Measurements from ENCODE around the gene CHN2.

Gene CHN2

DNA sequence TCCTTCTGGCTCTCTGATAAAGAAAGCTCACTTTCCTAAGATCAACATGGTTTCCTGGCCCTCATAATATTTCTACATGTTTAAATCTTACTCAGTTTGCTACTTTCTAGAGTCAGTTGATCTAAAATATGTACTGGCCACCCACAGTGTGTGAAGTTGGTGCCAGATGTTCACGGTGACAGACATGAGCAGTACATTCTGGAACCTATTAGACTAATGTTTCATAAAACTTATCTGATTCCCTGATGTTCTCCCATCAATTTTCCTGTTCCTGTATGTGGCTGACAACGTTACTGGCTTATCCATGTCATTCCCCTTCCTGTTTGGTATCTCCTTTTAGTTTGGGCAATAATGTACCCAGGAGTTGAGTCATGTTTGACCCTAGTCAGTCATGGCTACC, 34.5 kb upstream of the CHN2 start:
- H3K9me3 ChIP-seq, result no peaks in the 10 kb centered on the region
- no peak for DNase-seq
- intact Hi-C loops (cut with DNase I; ENCODE audit: low total_unique reads), result no loop called here
- H3K36me3 ChIP-seq, result no peaks in the 10 kb centered on the region
- no peak overlapping the region for H3K27ac ChIP-seq
- H3K27me3 ChIP-seq, result peaks cover 0 to 9% of the 10 kb centered on the region in 2 donors
- no peaks in the 10 kb centered on the region for H3K4me1 ChIP-seq
- TF ChIP-seq, protein P1, sequence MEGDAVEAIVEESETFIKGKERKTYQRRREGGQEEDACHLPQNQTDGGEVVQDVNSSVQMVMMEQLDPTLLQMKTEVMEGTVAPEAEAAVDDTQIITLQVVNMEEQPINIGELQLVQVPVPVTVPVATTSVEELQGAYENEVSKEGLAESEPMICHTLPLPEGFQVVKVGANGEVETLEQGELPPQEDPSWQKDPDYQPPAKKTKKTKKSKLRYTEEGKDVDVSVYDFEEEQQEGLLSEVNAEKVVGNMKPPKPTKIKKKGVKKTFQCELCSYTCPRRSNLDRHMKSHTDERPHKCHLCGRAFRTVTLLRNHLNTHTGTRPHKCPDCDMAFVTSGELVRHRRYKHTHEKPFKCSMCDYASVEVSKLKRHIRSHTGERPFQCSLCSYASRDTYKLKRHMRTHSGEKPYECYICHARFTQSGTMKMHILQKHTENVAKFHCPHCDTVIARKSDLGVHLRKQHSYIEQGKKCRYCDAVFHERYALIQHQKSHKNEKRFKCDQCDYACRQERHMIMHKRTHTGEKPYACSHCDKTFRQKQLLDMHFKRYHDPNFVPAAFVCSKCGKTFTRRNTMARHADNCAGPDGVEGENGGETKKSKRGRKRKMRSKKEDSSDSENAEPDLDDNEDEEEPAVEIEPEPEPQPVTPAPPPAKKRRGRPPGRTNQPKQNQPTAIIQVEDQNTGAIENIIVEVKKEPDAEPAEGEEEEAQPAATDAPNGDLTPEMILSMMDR (IDR thresholded peaks at IDR 0.05), result no peak
- no peak overlapping the region for H3K4me3 ChIP-seq

DNA sequence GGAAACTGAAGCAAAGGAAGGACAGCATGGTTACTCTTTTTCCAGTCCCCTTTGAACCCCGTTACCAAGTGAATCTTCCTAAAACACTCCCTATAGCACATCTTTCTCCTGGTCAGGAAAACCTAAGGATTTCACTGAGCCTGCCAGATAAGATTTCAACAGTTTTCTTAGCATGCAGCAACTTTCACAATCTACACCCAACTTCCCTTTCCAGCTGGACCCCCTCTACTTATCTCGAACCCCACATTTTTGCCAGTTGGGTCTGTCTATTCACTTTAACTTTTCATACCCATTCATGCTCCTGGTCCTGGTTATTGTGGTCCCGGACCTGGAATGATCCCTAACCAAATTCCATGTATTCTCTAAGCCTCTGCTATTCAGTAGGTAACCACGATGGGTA, 33.3 kb upstream of the CHN2 start:
- H3K9me3 ChIP-seq, result no peaks in the 10 kb centered on the region
- H3K4me1 ChIP-seq, result no peaks in the 10 kb centered on the region
- DNase-seq, result no peak
- H3K36me3 ChIP-seq, result no peaks in the 10 kb centered on the region
- peaks cover 0 to 9% of the 10 kb centered on the region in 2 donors for H3K27me3 ChIP-seq
- TF ChIP-seq, protein P1 (IDR thresholded peaks at IDR 0.05), result no peak
- no peak overlapping the region for H3K27ac ChIP-seq
- H3K4me3 ChIP-seq, result no peak overlapping the region
- intact Hi-C loops (cut with DNase I; ENCODE audit: low total_unique reads), result no loop called here

DNA sequence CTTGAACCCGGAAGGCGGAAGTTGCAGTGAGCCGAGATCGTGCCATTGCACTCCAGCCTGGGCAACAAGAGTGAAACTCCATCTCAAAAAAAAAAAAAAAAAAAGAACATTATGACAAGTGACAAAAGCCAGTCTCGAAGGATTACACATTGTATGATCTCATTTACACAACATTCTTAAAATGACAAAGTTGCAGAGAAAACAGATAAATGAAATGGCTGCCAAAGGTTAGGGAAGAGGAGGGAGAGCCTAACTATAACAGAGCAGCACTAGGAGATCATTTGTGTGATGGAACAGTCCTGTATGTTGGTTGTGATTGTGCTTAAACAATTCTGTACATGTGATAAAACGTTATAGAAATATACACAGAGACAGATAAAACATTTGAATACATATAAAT, 32.0 kb upstream of the CHN2 start:
- H3K4me3 ChIP-seq, result no peak overlapping the region
- H3K27ac ChIP-seq, result no peak overlapping the region
- H3K36me3 ChIP-seq, result no peaks in the 10 kb centered on the region
- H3K9me3 ChIP-seq, result no peaks in the 10 kb centered on the region
- intact Hi-C loops (cut with DNase I; ENCODE audit: low total_unique reads), result no loop called here
- peaks cover 0 to 9% of the 10 kb centered on the region in 2 donors for H3K27me3 ChIP-seq
- TF ChIP-seq, protein P1 (IDR thresholded peaks at IDR 0.05), result no peak
- DNase-seq, result no peak
- no peaks in the 10 kb centered on the region for H3K4me1 ChIP-seq

DNA sequence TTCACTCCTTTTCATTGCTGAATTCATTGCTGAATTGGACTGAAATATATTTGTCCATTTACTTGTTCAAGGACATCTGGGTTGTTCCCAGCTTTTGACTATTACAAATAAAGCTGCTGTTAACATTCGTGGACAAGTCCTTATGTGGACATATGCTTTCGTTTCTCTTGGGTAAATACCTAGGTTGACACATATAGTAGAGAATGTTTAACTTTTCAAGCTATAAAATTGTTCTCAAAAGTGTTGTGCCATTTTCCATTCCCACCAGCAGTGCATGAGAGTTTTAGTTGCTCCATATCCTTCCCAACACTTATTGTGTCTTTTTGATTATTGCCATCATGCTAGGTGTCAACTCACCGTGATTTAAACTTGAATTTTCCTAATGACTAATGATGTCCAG, 30.7 kb upstream of the CHN2 start:
- H3K27ac ChIP-seq, result no peak overlapping the region
- H3K9me3 ChIP-seq, result no peaks in the 10 kb centered on the region
- no peaks in the 10 kb centered on the region for H3K36me3 ChIP-seq
- no peak overlapping the region for H3K4me3 ChIP-seq
- no peak for DNase-seq
- intact Hi-C loops (cut with DNase I; ENCODE audit: low total_unique reads), result no loop called here
- H3K4me1 ChIP-seq, result no peaks in the 10 kb centered on the region
- peaks cover 0 to 9% of the 10 kb centered on the region in 2 donors for H3K27me3 ChIP-seq
- TF ChIP-seq, protein P1 (IDR thresholded peaks at IDR 0.05), result no peak

DNA sequence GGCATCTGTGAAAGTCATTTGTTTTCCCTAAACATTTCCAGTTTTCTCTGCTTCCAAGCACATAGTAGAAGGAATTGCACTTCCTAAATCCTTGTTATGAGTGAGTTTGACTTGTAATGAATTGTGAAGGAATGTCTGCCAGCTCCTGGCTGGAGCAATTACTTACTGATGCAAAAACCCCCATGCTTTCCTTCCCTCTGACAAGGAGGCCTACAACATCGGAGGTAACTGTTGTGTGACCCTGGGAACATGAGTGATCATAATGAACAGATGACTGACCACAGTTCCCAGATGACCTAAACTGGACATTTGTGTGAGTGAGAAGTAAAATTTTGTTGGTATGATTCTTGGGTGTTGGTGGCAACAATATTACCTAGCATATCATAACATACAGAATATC, 26.9 kb upstream of the CHN2 start:
- Histone ChIP-seq H3K4me3 (no peak overlapping the region), H3K36me3 (no peaks in the 10 kb centered on the region), H3K27me3 (no peaks in the 10 kb centered on the region), H3K27ac (no peak overlapping the region), H3K9me3 (no peaks in the 10 kb centered on the region), H3K4me1 (no peaks in the 10 kb centered on the region)
- intact Hi-C loops (cut with DNase I; ENCODE audit: low total_unique reads), result no loop called here
- TF ChIP-seq, protein P1 (IDR thresholded peaks at IDR 0.05), result no peak
- DNase-seq, result no peak

DNA sequence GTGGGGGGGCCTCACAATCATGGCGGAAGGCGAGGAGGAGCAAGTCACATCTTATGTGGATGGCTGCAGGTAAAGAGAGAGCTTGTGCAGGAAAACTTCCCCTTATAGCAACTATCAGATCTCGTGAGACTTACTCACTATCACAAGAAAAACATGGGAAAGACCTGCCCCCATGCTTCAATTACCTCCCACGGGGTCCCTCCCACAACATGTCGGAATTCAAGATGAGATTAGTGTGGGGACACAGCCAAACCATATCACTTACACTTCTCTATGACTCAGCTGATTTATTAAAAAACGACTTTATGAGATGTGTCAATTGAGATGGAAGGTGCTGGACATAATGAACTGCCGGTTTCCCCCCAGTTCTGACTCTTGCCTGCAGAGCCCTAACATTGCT, 23.8 kb upstream of the CHN2 start:
- no peak overlapping the region for H3K4me3 ChIP-seq
- TF ChIP-seq, protein P1 (IDR thresholded peaks at IDR 0.05), result no peak

More for the DNA sequence above, 23.8 kb upstream of the CHN2 start:
- Histone ChIP-seq H3K27me3 (no peaks in the 10 kb centered on the region), H3K9me3 (no peaks in the 10 kb centered on the region), H3K4me1 (no peaks in the 10 kb centered on the region), H3K36me3 (no peaks in the 10 kb centered on the region), H3K27ac (no peak overlapping the region)
- DNase-seq, result no peak
- intact Hi-C loops (cut with DNase I; ENCODE audit: low total_unique reads), result no loop called here

Data from tibial artery (tissue), 4 donors.